ENCODE results near the gene TSPAN12.

DNA sequence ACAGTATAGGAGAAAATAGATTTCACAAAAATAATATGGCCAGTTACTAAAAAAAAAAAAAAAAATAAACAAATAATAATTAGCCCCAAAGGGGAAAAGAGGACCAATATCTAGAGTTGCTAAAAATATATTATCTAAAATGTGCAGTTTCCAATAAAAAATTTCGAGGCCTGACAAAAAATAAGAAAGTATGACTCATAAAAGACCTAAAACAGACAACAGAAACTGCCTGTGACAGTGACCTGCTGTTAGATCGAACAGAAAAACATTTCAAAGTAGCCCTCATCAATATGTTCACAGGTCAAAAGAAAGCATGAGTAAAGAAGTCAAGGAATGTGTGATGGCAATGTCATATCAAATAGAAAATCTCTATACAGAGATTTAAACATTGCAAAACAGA, 11.8 kb upstream of the TSPAN12 start:
- TF ChIP-seq, protein P1, sequence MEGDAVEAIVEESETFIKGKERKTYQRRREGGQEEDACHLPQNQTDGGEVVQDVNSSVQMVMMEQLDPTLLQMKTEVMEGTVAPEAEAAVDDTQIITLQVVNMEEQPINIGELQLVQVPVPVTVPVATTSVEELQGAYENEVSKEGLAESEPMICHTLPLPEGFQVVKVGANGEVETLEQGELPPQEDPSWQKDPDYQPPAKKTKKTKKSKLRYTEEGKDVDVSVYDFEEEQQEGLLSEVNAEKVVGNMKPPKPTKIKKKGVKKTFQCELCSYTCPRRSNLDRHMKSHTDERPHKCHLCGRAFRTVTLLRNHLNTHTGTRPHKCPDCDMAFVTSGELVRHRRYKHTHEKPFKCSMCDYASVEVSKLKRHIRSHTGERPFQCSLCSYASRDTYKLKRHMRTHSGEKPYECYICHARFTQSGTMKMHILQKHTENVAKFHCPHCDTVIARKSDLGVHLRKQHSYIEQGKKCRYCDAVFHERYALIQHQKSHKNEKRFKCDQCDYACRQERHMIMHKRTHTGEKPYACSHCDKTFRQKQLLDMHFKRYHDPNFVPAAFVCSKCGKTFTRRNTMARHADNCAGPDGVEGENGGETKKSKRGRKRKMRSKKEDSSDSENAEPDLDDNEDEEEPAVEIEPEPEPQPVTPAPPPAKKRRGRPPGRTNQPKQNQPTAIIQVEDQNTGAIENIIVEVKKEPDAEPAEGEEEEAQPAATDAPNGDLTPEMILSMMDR (conservative IDR thresholded peaks at IDR 0.05; ENCODE audit: low read depth, low read length), result no peak
- TF ChIP-seq POLR2A (IDR thresholded peaks at IDR 0.05; ENCODE audit: low read depth, low read length) (no peak), MAZ (IDR thresholded peaks at IDR 0.05; ENCODE audit: borderline replicate concordance, low read depth, low read length) (no peak), CEBPB (IDR thresholded peaks at IDR 0.05; ENCODE audit: low read depth, low read length) (no peak), RAD21 (IDR thresholded peaks at IDR 0.05; ENCODE audit: low read length) (no peak), MAFK (IDR thresholded peaks at IDR 0.05; ENCODE audit: low read depth, low read length) (no peak), SMC3 (IDR thresholded peaks at IDR 0.05; ENCODE audit: low read depth, low read length) (no peak), FOS (IDR thresholded peaks at IDR 0.05; ENCODE audit: low read depth, low read length) (no peak), CHD1 (IDR thresholded peaks at IDR 0.05; ENCODE audit: low read depth, low read length) (no peak), RCOR1 (IDR thresholded peaks at IDR 0.05; ENCODE audit: insufficient replicate concordance, low read length) (no peak)
- TF ChIP-seq, protein P2, sequence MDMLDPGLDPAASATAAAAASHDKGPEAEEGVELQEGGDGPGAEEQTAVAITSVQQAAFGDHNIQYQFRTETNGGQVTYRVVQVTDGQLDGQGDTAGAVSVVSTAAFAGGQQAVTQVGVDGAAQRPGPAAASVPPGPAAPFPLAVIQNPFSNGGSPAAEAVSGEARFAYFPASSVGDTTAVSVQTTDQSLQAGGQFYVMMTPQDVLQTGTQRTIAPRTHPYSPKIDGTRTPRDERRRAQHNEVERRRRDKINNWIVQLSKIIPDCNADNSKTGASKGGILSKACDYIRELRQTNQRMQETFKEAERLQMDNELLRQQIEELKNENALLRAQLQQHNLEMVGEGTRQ (IDR thresholded peaks at IDR 0.05; ENCODE audit: low read depth, low read length), result no peak
